ENCODE results near the gene PTPN22. TPM values are rescaled to one million over a fixed set of nuclear protein-coding genes. Genes with fewer than 3 reads are reported as not detected.

PTPN22 gene
- total and polyA plus RNA-seq, 11 donors: 0.16 to 4.2 (median 0.45) TPM

DNA sequence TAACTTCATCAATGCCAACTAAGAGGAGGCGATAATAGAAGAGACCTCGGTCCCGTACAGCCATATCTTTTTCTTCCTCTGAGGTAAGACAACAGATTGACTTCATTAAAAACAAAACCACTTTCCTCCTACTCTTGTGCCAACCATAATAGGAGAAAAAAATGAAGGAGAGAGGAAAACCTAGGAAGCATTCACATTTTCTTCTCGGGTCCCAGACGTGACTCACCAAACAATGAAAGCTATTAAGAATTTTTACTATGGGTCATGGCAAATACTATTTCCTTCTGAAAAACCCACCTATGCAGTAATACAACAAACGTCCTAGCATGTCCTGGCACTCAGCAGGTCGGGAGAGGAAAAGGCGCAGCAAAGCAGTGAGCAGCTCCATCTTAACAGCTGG, 24.4 kb upstream of the PTPN22 start:
- peaks cover 0 to 5% (median 0%) of the 10 kb centered on the region in 12 donors for H3K4me1 ChIP-seq
- TF ChIP-seq CTCF (IDR thresholded peaks at IDR 0.05) (no peak), POLR2A (IDR thresholded peaks at IDR 0.05) (no peak)
- intact Hi-C loops (cut with DNase I): no loop called here
- WGBS, 4 donors: 90 to 96% (median 92%) methylated on average over 8 of the region's 8 CpGs
- H3K27me3 ChIP-seq: no peaks in the 10 kb centered on the region
- DNase-seq: no peak
- no peaks in the 10 kb centered on the region for H3K9me3 ChIP-seq
- H3K4me3 ChIP-seq: no peak overlapping the region
- ATAC-seq: no peak
- H3K36me3 ChIP-seq: peaks cover 0 to 73% (median 68%) of the 10 kb centered on the region in 9 donors
- no peak overlapping the region for H3K27ac ChIP-seq

DNA sequence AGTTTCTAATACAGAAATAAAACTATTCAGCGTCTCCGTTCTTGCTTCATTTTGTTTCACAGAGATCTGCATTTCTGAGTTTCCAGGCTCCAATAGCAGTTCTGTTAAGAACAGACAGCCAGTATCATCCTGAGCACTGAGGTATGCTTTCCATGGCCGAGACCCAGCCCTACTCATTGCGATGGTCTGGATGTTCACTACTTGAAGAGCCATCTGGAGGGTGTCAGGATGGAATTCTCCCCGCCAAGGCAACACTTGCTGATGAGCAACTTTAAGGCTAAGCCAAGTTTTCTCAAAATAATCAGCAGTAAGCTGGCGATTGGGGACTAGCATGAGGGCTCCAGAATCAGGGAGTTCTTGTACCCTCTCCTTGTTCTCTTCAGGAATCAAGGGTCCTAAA, 23.6 kb upstream of the PTPN22 start:
- Histone ChIP-seq H3K4me3 (no peak overlapping the region), H3K4me1 (peaks cover 0 to 5% (median 0%) of the 10 kb centered on the region in 12 donors), H3K27ac (no peak overlapping the region), H3K36me3 (peaks cover 0 to 65% (median 61%) of the 10 kb centered on the region in 9 donors), H3K27me3 (no peaks in the 10 kb centered on the region), H3K9me3 (no peaks in the 10 kb centered on the region)
- TF ChIP-seq POLR2A (IDR thresholded peaks at IDR 0.05) (no peak), CTCF (IDR thresholded peaks at IDR 0.05) (no peak)
- ATAC-seq: no peak
- DNase-seq: no peak
- intact Hi-C loops (cut with DNase I): no loop called here
- 89 to 94% (median 91%) methylated on average over 6 of the region's 6 CpGs for WGBS, 4 donors

GRCh38 chr1:113893267-113893666, 21.8 kb upstream of the PTPN22 start:
- no peaks in the 10 kb centered on the region for H3K9me3 ChIP-seq
- TF ChIP-seq POLR2A (IDR thresholded peaks at IDR 0.05): no peak
- no peak for TF ChIP-seq CTCF (IDR thresholded peaks at IDR 0.05)
- no peak overlapping the region for H3K4me3 ChIP-seq
- no peaks in the 10 kb centered on the region for H3K4me1 ChIP-seq
- 95 to 100% (median 98%) methylated on average over 3 of the region's 3 CpGs for WGBS, 4 donors
- intact Hi-C loops (cut with DNase I): no loop called here
- no peaks in the 10 kb centered on the region for H3K27me3 ChIP-seq
- no peak overlapping the region for H3K27ac ChIP-seq
- DNase-seq (no peak), ATAC-seq (no peak)
- peaks cover 0 to 46% (median 43%) of the 10 kb centered on the region in 9 donors for H3K36me3 ChIP-seq

- WGBS, 4 donors: 85 to 93% (median 89%) methylated on average over 11 of the region's 11 CpGs
- intact Hi-C loops (cut with DNase I): no loop called here
Observed at GRCh38 chr1:113891631-113892220, 20.2 kb upstream of the PTPN22 start.

More at GRCh38 chr1:113891631-113892220, 20.2 kb upstream of the PTPN22 start:
- no peak for TF ChIP-seq CTCF (IDR thresholded peaks at IDR 0.05)
- no peak for TF ChIP-seq POLR2A (IDR thresholded peaks at IDR 0.05)
- no peak for DNase-seq
- Histone ChIP-seq H3K4me1 (no peaks in the 10 kb centered on the region), H3K4me3 (no peak overlapping the region), H3K27ac (no peak overlapping the region), H3K27me3 (no peaks in the 10 kb centered on the region), H3K36me3 (peaks cover 0 to 31% (median 27%) of the 10 kb centered on the region in 9 donors), H3K9me3 (no peaks in the 10 kb centered on the region)
- ATAC-seq: no peak

Measured in heart left ventricle (tissue), 16 donors.